Nucleus accumbens (tissue), 56 donors: ENCODE data around the gene RBMS3.
A peak's percentile ranks its signal among the peaks of the same experiment; 100 is the strongest.

Experiments
- DNase-seq, 56 donors: peaks; one replicate each; lab custom pipeline; 2025; lab: John Stamatoyannopoulos, UW

RBMS3 gene

DNA sequence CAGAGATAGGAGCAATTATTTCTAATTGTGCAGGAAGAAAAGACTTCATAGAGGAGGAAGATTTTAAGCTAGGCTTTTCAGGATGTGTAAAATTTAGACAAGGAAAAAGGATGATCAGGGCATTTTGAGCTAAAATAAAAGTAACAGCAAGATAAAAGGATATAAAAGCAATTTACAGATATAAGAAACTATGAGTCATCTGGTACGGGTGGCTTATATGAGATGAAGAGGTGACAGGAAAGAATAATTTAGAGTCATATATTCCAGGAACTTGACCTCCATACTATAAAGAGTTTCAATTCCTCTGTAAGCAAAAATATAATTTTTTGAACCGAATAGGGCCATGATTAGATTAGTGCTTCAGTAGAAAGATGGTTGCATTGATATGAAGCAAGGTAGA, 273.7 kb downstream of the RBMS3 start:
- no peak for DNase-seq

DNA sequence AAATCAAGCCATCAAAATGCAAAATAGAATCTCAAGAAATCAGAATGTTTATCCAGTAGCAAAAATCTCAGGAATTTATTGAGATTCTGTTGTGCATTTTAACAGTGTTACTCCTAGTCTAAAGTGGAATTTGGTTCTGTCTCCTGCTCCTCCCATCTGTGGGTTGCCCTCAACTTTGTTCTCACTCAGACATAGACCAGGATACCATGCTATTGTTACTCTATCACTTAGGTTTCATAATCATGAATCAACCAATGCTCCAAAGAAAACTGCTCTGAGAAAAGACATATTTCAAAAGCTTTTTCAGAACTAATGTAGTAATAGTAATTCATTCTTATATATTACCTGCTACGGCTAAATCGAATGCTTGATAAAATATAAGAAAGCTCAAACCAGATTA, 274.7 kb downstream of the RBMS3 start:
- no peak for DNase-seq

DNA sequence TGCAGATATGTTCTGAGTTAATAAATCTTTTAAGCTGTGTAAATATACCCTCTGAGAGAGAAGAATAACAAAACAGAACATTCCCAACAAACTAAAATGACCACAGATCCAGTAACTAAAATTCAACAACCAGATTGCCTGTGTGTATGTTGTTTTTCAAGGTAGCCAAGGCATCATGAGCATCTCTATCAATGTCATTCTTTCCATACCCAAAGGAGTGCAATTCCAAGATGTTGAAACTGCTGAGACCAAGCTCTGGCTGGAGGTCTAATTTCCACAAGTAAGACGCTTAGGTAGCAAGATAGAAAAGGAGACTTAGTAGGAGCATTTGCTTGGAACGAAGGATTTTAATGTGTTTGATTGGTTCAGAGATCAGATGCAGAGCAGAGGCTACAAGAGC, 276.3 kb downstream of the RBMS3 start:
- no peak for DNase-seq

- no peak for DNase-seq
Observed at GRCh38 chr3:29557825-29558224, 277.0 kb downstream of the RBMS3 start.

DNA sequence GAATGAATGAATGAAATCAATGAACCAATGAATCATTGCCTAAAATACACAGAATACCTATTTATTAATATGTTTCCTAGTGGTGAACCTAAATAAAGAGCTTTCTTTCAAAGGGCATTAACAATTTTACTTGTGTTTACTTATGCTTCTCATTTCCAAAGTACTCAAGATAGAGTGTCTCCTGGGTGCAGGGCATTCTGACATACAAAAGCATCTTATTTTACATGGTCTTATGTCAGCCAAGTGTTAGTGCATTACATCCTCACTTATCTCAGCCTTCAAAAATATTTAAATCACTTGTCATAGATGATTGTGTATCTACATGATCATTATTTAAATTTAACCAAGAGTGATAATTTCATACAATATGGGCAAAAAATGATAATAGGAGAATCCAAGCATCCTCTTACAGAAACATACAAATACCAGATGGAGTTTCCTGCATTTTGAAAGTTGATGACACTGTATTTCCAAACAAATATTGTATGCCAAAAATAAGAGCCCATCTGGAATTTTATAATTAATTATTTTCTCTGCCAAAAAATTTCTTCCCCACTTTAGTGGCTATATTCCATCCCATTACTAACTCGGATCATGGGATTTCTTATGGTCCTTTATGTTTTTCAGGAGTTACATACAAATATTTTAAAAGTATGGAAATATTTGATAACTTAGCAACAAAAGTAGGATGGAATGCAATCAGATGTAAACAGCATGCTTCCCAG, 279.0 kb downstream of the RBMS3 start:
- no peak for DNase-seq

DNA sequence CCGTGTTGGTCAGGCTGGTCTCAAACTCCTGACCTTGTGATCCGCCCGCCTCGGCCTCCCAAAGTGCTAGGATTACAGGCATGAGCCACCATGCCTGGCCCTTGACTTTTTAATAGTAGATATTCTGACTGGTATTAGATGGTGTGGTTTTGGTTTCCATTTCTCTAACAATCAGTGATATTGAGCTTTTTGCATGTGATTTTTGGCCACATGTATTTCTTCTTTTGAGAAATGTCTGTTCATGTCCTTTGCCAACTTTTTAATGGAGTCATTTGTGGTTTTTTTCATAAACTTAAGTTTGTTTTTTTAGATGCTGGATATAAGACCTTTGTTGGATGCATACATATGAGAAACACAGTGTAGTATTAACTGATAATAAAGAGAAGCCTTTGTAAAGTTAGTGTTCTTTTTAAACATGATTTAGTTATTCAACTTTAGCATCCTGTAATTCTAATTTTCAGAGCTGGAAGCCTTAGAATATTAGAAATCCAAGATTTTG, 280.8 kb downstream of the RBMS3 start:
- no peak for DNase-seq

GRCh38 chr3:29565236-29565635, 284.4 kb downstream of the RBMS3 start:
- no peak for DNase-seq

GRCh38 chr3:29567501-29567900, 286.6 kb downstream of the RBMS3 start:
- no peak for DNase-seq

GRCh38 chr3:29568355-29568754, 287.5 kb downstream of the RBMS3 start:
- no peak for DNase-seq

DNA sequence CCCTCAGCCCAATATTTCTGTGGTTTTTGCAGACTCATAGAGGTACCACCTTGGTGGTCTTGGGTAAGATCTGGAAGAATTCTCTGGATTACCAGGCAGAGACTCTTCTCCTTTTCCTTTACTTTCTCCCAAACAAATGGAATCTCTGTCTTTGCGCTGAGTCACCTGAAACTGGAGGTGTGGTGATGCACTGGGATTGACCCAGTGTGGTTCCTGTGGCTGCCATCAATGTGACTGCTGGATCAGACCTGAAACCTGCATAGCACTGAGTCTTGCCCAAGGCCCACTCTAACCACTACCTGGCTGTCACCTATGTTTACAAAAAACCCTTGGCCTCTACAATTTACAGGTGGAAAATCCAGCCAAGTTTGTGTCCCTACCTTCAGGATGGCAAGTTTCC, 295.3 kb downstream of the RBMS3 start:
- DNase-seq = no peak

DNA sequence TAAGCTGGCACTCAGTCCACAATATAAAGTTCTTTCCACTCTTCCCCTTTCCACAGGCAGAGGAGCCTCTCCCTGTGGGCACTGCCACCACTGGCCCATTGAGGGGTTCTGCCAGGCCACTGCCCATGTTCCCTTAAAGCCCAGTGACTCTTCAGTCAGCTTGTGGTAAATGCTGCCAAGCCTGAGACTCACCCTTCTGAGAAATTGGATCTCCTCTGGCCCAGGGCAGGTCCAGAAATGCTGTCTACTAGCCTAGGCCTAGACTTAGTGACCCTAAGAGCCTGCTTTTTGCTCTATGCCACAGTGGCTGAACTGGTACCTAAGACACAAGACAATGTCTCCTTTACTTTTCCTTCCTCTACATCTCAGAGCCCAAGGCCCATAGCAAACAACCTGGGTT, 295.8 kb downstream of the RBMS3 start:
- DNase-seq = no peak

DNA sequence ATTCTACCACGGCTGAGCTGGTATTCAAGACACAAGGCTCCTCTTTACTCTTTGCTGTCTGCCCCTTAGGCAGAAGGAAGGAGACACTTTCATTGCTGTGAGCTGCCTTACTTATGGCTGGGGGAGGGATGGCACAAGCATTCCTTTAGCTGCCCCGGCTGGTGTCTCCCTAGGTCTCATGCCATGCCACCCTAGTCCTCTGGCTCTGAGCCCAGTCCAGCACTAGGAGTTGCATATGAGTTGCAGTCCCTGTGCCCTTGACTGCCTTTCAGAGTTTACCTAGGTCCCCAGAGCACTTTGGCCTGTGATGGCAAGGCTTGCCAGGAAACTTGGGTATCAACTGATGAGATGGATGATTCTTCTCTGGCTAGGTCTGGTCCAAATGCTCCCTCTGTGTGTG, 296.4 kb downstream of the RBMS3 start:
- DNase-seq = no peak

DNA sequence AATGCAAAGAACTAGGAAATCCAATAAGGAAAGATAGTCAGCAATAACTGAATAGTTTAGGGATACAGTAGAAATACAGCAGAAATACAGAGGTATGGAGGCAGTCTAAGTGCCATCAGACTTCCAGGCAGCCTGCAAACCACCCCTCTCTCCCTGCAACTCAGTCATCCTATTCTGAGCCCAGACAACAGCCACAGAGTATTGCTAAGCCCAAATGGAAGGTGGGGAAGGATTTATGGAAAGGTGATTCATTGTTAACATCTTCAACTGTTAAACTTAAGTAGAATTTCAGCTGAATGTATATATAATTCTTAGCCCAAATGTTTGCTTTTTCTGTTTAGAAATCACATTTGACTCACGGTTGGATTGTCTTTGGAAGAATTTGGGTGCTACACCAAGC, 300.4 kb downstream of the RBMS3 start:
- no peak for DNase-seq

DNA sequence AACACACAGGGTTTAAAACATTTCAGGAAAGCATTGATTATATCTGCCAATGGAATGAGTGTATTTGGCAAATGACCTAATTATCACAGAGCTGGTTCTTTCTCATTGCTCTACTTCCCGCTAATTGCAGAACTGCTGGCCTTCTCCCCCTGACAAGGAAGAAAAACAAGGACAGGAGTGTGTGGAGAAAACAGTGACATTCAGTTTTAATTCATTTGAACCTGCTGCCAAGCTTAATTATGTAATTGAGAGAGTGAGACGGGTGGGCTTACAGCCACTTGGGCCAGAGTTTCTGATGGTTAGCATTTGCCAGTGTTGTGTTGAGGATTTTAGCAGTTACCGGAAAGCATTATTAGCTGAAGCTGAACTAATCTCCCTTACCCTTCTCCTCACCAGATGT, 301.4 kb downstream of the RBMS3 start:
- peak in 18 of 56 donors; percentile 0 to 37 (median 10) for DNase-seq

DNA sequence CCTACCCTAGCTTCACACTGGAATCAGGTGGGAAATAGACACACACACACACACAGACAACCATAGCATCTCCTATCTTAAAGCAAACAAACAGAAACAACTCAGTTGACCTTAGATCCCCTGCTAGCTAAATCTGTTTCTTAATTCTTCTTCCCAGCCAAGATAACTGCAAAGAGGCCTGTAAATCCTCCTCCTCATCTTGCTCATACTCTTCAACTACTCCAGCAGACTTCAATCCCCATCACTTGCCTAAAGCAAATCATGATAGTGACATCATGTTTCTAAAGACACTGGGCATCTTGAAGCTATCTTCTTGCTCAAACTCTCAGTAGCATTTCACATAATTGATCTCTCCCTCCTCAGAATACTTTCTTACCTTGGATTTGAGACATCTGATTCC, 303.0 kb downstream of the RBMS3 start:
- no peak for DNase-seq

DNA sequence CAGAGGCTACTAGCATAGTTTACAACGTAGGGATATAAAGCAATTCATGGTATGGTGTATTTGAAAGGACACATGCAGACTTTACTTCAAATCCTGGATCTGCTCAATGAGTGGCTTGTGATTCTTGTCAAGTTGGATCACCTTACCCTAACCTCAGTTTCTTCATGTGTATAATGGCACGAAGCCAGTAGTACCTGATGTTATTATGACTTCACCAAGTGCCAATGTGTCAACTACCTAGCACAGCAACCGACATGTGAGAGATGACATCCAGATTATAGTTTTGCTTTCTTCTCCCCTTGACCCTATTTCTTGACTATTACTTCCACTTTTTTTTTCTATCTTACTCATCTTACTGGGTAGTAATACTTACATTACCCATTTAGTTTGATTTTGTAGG, 304.5 kb downstream of the RBMS3 start:
- DNase-seq = no peak

GRCh38 chr3:29587340-29587739, 306.5 kb downstream of the RBMS3 start:
- no peak for DNase-seq

GRCh38 chr3:29590012-29590411, 309.1 kb downstream of the RBMS3 start:
- DNase-seq = no peak

GRCh38 chr3:29590461-29590860, 309.6 kb downstream of the RBMS3 start:
- no peak for DNase-seq

DNA sequence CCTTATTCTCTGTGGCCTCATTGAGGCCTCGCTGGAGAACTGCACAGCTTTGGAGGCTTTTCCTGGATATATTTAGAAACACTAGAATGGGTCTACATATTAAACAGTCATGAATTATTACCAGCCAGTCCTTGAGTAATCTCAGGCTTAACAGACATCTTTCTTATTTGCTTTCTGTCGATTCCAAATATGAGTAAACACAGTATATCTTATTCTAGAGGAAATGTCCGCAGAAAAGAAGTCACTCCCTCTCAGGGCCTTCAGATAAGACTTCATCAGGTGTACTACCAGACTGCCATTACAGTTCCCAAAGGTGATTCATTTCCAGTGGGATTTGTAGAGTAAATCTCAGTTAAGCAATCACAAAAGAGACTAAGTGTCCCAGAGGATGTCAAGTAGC, 310.7 kb downstream of the RBMS3 start:
- no peak for DNase-seq

DNA sequence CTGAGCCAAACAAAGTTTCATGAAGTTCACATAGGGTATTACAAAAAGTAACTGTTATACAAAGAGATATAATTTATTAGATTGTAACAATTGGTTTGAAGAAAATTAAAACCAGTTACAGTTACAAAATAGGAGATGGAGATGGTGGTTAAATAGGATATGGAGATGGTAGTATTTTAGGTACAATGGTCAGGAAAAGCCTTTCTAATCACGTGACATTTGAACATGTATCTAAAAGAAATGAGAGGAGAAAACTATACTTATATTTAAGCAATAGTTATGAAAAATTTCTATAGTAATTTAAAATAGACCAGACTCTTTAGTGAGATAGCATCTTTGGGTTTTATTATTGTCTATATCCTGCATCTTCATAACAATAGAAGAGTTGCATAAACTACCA, 312.9 kb downstream of the RBMS3 start:
- DNase-seq = no peak

DNA sequence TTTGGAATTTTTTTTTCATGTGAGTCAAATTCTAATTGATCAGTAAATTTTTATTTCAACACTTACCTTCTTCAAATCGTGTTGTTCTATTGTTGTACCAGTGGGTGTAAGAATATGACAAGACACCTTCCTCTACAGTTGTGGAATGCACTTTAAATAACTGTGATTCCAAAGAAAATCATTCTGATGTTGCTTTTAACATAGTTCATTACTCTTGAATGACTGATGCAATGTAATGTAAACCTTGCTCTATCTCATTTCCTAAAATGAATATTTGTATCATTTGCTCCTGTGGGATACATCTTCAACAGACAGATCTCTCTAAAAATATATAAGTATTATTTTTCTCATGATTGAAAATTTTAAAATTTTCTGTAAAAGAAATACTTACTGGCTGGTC, 313.4 kb downstream of the RBMS3 start:
- DNase-seq = no peak
